ENCODE measurements around the gene AACS.

The AACS gene

GRCh38 chr12:125151284-125151683 is 86.0 kb downstream of the AACS start:
- no peak for TF ChIP-seq Cebpa-rat (IDR thresholded peaks at IDR 0.05)
- no peaks in the 10 kb centered on the region for H3K36me3 ChIP-seq

GRCh38 chr12:125152463-125152862 is 87.2 kb downstream of the AACS start:
- no peak overlapping the region for H3K4me2 ChIP-seq
- no peak overlapping the region for H3K27ac ChIP-seq
- TF ChIP-seq Cebpa-rat (IDR thresholded peaks at IDR 0.05), result no peak
- H3K36me3 ChIP-seq, result no peaks in the 10 kb centered on the region
- no peak overlapping the region for H3K4me3 ChIP-seq
- no peaks in the 10 kb centered on the region for H4K20me1 ChIP-seq
- H3K4me1 ChIP-seq, result peaks cover 0 to 18% (median 7%) of the 10 kb centered on the region in 10 experiments; a peak in 13 of 20 replicates
- no peaks in the 10 kb centered on the region; a peak in 1 of 22 replicates for H3K27me3 ChIP-seq
- no peak overlapping the region for H3K9ac ChIP-seq
- peaks cover 0 to 11% (median 7%) of the 10 kb centered on the region in 11 experiments; a peak in 12 of 22 replicates for H3K9me3 ChIP-seq (replicated peaks in 1 of 11)

More at GRCh38 chr12:125151284-125151683, 86.0 kb downstream of the AACS start:
- H3K4me1 ChIP-seq, result peaks cover 0 to 28% (median 7%) of the 10 kb centered on the region in 10 experiments; a peak in 13 of 20 replicates
- no peak overlapping the region for H3K4me3 ChIP-seq
- no peak overlapping the region for H3K9ac ChIP-seq
- peaks cover 0 to 5% (median 0%) of the 10 kb centered on the region in 11 experiments; a peak in 3 of 22 replicates for H3K9me3 ChIP-seq (replicated peaks in 1 of 11)
- no peaks in the 10 kb centered on the region for H4K20me1 ChIP-seq
- H3K4me2 ChIP-seq, result no peak overlapping the region
- no peak overlapping the region for H3K27ac ChIP-seq
- H3K27me3 ChIP-seq, result no peaks in the 10 kb centered on the region; a peak in 1 of 22 replicates

GRCh38 chr12:125155366-125155765 is 90.1 kb downstream of the AACS start:
- Histone ChIP-seq H3K27ac (no peak overlapping the region), H3K27me3 (no peaks in the 10 kb centered on the region; a peak in 1 of 22 replicates), H3K36me3 (no peaks in the 10 kb centered on the region), H3K4me3 (no peak overlapping the region), H3K9me3 (replicated peaks in 1 of 11) (peaks cover 0 to 12% (median 7%) of the 10 kb centered on the region in 11 experiments; a peak in 12 of 22 replicates), H4K20me1 (no peaks in the 10 kb centered on the region), H3K4me2 (no peak overlapping the region), H3K4me1 (peaks cover 0 to 5% (median under 1%) of the 10 kb centered on the region in 10 experiments; a peak in 4 of 20 replicates), H3K9ac (no peak overlapping the region)
- no peak for TF ChIP-seq Cebpa-rat (IDR thresholded peaks at IDR 0.05)

DNA sequence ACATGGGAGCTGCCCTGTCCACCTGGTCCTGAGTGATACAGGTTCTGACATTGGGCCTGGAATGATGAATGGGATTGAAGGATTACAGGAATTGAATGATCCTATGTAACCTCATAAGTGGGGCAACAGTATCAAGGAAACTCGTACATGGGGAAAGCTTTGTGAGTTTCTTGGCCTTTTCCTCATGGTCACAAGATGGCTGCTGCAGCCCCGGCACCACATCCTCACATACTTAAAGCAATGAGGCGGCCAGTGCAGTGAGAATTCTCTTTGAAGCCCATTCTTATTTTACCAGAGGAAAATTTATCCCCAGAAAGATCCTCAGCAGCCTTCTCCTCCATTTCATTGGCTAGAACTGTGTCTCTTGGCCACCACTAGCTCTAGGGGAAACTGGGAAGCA is 91.9 kb downstream of the AACS start:
- no peak for TF ChIP-seq Cebpa-rat (IDR thresholded peaks at IDR 0.05)
- no peak overlapping the region for H3K4me2 ChIP-seq
- H3K9me3 ChIP-seq (replicated peaks in 1 of 11), result peaks cover 0 to 12% (median 7%) of the 10 kb centered on the region in 11 experiments; a peak in 12 of 22 replicates
- H3K4me1 ChIP-seq, result peaks cover 0 to 5% (median 0%) of the 10 kb centered on the region in 10 experiments; a peak in 1 of 20 replicates
- H3K27me3 ChIP-seq, result no peaks in the 10 kb centered on the region; a peak in 1 of 22 replicates
- H3K27ac ChIP-seq, result no peak overlapping the region
- H3K9ac ChIP-seq, result no peak overlapping the region
- no peaks in the 10 kb centered on the region for H4K20me1 ChIP-seq
- no peaks in the 10 kb centered on the region for H3K36me3 ChIP-seq
- no peak overlapping the region for H3K4me3 ChIP-seq

- Histone ChIP-seq H3K36me3 (no peaks in the 10 kb centered on the region), H3K4me3 (no peak overlapping the region), H3K9ac (no peak overlapping the region), H3K27ac (no peak overlapping the region), H3K4me2 (no peak overlapping the region), H3K27me3 (no peaks in the 10 kb centered on the region), H3K4me1 (peaks cover 0 to 5% (median 0%) of the 10 kb centered on the region in 10 experiments; a peak in 1 of 20 replicates), H4K20me1 (no peaks in the 10 kb centered on the region), H3K9me3 (replicated peaks in 1 of 11) (peaks cover 0 to 12% (median 6%) of the 10 kb centered on the region in 11 experiments; a peak in 12 of 22 replicates)
- TF ChIP-seq Cebpa-rat (IDR thresholded peaks at IDR 0.05), result no peak
Measured at GRCh38 chr12:125159702-125160101, 94.5 kb downstream of the AACS start.

DNA sequence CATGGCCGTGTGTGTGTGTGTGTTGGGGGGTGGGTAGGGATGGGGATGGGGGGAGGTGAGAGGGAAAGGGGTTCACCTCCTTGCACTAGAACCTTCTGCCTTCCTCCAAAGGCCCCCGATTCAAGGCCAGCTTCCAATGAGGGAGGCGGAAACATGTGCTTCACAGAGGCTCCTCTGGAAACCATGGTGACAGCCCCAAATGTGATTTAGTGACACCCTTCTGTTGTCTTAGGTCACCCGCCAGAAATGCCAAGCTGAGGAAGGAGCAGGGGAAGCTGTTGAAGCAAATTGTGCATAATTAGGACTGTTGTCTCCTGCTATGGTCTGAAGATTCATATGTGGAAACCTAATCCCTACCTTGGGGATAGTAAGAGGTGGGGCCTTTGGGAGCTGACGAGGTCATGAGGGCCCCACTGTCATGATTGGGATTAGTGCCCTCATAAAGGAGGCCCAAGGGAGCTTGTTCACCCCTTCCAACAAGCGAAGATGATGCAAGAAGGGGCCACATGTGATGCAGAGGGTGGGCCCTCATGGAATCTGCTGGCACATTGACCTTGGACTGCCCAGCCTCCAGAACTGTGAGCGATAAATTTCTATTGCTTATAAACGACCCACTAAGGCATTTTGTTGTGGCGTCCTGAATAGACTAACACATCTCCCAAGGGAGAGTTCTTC is 95.2 kb downstream of the AACS start:
- Histone ChIP-seq H3K27me3 (no peaks in the 10 kb centered on the region), H3K9ac (no peak overlapping the region), H3K27ac (no peak overlapping the region), H4K20me1 (no peaks in the 10 kb centered on the region), H3K36me3 (no peaks in the 10 kb centered on the region), H3K4me2 (no peak overlapping the region), H3K4me1 (peaks cover 0 to 2% (median 0%) of the 10 kb centered on the region in 10 experiments; a peak in 1 of 20 replicates), H3K9me3 (replicated peaks in 1 of 11) (peaks cover 0 to 8% (median 6%) of the 10 kb centered on the region in 11 experiments; a peak in 11 of 22 replicates), H3K4me3 (no peak overlapping the region)
- TF ChIP-seq Cebpa-rat (IDR thresholded peaks at IDR 0.05), result no peak

DNA sequence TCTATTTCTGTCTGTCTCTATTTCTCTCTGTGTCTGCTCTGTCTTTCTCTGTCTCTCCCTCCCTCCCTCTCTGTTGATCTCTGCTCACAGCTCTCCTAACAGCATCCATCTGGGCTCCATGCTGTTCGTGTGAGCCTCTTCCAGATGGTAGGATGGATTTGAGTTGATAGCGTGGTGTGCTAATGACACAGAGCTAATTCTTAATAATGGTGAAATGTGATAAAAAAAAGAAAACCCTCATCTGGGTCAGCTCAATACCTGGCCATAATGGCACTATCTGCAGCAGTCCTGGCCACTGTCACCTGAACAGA is 96.4 kb downstream of the AACS start:
- no peak for TF ChIP-seq Cebpa-rat (IDR thresholded peaks at IDR 0.05)
- Histone ChIP-seq H3K27me3 (no peaks in the 10 kb centered on the region), H3K9ac (no peak overlapping the region), H3K4me1 (no peaks in the 10 kb centered on the region), H3K9me3 (replicated peaks in 1 of 11) (peaks cover 0 to 15% (median 13%) of the 10 kb centered on the region in 11 experiments; a peak in 14 of 22 replicates), H3K4me2 (no peak overlapping the region), H3K36me3 (no peaks in the 10 kb centered on the region), H4K20me1 (no peaks in the 10 kb centered on the region), H3K27ac (no peak overlapping the region), H3K4me3 (no peak overlapping the region)

DNA sequence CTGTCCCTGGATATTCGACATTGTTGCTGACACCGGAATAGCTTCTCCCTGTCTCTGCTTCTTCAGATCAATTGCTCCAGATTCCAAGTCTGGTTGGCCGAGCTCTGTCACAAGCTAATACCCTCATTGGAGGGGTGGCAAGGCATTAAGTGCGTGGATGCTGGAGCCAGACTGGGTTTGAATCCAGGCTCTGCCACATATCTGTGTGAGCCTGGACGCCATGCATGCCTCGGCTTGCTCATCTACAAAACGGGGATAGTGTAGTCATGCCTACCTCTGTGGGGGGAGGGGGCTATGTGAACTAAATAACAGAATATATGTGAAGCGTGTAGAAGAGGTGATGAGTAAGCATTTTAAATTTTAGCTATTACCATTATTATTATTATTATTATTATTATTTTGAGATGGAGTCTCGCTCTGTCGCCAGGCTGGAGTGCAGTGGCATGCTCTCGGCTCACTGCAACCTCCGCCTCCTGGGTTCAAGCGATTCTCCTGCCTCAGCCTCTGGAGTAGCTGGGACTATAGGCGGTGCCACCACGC is 97.3 kb downstream of the AACS start:
- H3K27me3 ChIP-seq, result no peaks in the 10 kb centered on the region
- H3K27ac ChIP-seq, result no peak overlapping the region
- no peak overlapping the region for H3K4me3 ChIP-seq
- no peaks in the 10 kb centered on the region for H3K4me1 ChIP-seq
- no peak for TF ChIP-seq Cebpa-rat (IDR thresholded peaks at IDR 0.05)
- no peak overlapping the region for H3K4me2 ChIP-seq
- no peaks in the 10 kb centered on the region for H4K20me1 ChIP-seq
- H3K9me3 ChIP-seq (replicated peaks in 1 of 11), result peaks cover 0 to 9% (median 7%) of the 10 kb centered on the region in 11 experiments; a peak in 9 of 22 replicates
- H3K36me3 ChIP-seq, result no peaks in the 10 kb centered on the region
- H3K9ac ChIP-seq, result no peak overlapping the region

DNA sequence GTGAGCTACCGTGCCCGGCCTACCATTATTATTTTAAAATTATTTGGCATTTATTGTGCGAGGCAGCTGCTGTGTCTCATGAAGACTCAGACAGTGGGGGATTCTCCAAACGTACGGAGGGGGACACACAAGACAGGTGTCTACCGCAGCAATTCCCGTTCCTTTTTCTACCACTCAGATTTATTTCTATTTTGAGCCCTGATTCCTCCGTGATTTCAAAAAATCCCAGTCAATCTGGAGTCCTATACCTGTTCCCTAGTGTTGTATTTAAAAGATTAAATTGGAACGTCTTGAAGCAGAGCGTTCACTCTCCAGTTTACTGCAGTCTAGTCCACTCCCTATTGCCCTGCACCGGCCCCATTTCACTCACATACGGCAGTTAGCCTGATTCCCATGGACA is 97.9 kb downstream of the AACS start:
- H3K9me3 ChIP-seq (replicated peaks in 1 of 11), result peaks cover 0 to 8% (median 6%) of the 10 kb centered on the region in 11 experiments; a peak in 8 of 22 replicates
- H4K20me1 ChIP-seq, result no peaks in the 10 kb centered on the region
- H3K4me1 ChIP-seq, result no peaks in the 10 kb centered on the region
- no peak overlapping the region for H3K4me2 ChIP-seq
- H3K27ac ChIP-seq, result no peak overlapping the region
- no peak overlapping the region for H3K9ac ChIP-seq
- TF ChIP-seq Cebpa-rat (IDR thresholded peaks at IDR 0.05), result no peak
- H3K27me3 ChIP-seq, result no peaks in the 10 kb centered on the region
- no peak overlapping the region for H3K4me3 ChIP-seq
- H3K36me3 ChIP-seq, result no peaks in the 10 kb centered on the region

All from BLaER1 treated with 17β-estradiol and CSF1 and Interleukin-3, amounts not matched to agents 10 nM and 100 nM (cell line).